ENCODE data around the gene CCDC169.

- no peak for TF ChIP-seq CTCF (IDR thresholded peaks at IDR 0.05)
- TF ChIP-seq POLR2A (IDR thresholded peaks at IDR 0.05): no peak
Observed at GRCh38 chr13:36286006-36286405, 11.6 kb downstream of the CCDC169 start.

Data from right lobe of liver (tissue), 4 donors.